HCT116 (cell line): ENCODE measurements around the gene MACF1. TPM values are rescaled to one million over a fixed set of nuclear protein-coding genes. Genes with fewer than 3 reads are reported as not detected.
A peak's percentile ranks its signal among the peaks of the same experiment; 100 is the strongest.

Experiments
- ATAC-seq: fragments of 200-7000 bp; cut with Tn5 transposase; 2 replicates; pipeline ENCODE4 v1.9.1; 2020; ENCODE audit warnings: mild to moderate bottlenecking, moderate library complexity
- BruUV-seq: library from RNA; stranded (reverse); fragments of 400-500 nt; replicated peaks from 2 replicates; lab custom pipeline; 2021; lab: Mats Ljungman, UMichigan
- CTCF ChIA-PET: fragments of 300-600 bp; sonication (Branson Sonifier 250); formaldehyde crosslinking; loops from one replicate; lab custom pipeline; 2021; ENCODE audit warnings: antibody characterized with exemption; lab: Charles Lee
- POLR2A ChIA-PET: fragments of 300-600, 350-600 bp; sonication (Branson Sonifier 250); formaldehyde crosslinking; loops from one replicate; lab custom pipeline; 2021; ENCODE audit warnings: antibody characterized with exemption; lab: Charles Lee
- RAD21 ChIA-PET, 2 experiments: fragments of 300-600 bp; sonication (Branson Sonifier 250); formaldehyde crosslinking; loops; one replicate each; lab custom pipeline; 2023; ENCODE audit warnings: low total read pairs in 2 of 2; ENCODE audit not compliant: uncharacterized antibody in 2 of 2, unreplicated experiment in 2 of 2, low non-redundant PET in 1 of 2; lab: Charles Lee
- DNase-seq: peaks from one replicate; pipeline ENCODE4 v3.0.0-alpha.2; 2010; ENCODE audit warnings: low read depth, low spot score
- H2AFZ ChIP-seq: fragments of 200-600 bp; shearing (Covaris generic), sonication (generic); 2 replicates; pipeline ENCODE4 v1.6.1; 2017; ENCODE audit warnings: low read depth, mixed run types, mixed read lengths, antibody characterized with exemption, low read length; ENCODE audit not compliant: poor library complexity, severe bottlenecking
- H3K27ac ChIP-seq: 2 replicates; pipeline ENCODE4 v1.5.1; 2012; ENCODE audit warnings: low read depth, low read length
- H3K27me3 ChIP-seq: fragments of 200-600 bp; sonication (generic); 2 replicates; pipeline ENCODE4 v1.6.1; 2016; ENCODE audit warnings: mixed run types, low read length, mixed read lengths; ENCODE audit not compliant: insufficient read depth
- H3K36me3 ChIP-seq, 2 experiments: fragments of 200-500 bp in 1 of 2; fragments of 200-600 bp in 1 of 2; sonication (Bioruptor generic) in 1 of 2; sonication (generic) in 1 of 2; 2 replicates each; pipeline versions ENCODE4 v1.5.1 to v1.6.1; 2014 to 2016; ENCODE audit warnings: low read length in 2 of 2, inconsistent platforms in 1 of 2, mixed read lengths in 1 of 2, mixed run types in 1 of 2; ENCODE audit not compliant: insufficient read depth in 2 of 2, control insufficient read depth in 1 of 2
- H3K4me1 ChIP-seq, 2 experiments: fragments of 200-600 bp in 1 of 2; sonication (generic) in 1 of 2; 2 replicates each; pipeline versions ENCODE4 v1.5.1 to v1.6.1; 2012 to 2017; ENCODE audit warnings: low read length in 2 of 2, inconsistent platforms in 1 of 2, mild to moderate bottlenecking in 1 of 2, mixed read lengths in 1 of 2, mixed run types in 1 of 2, moderate library complexity in 1 of 2; ENCODE audit not compliant: insufficient read depth in 2 of 2, control insufficient read depth in 1 of 2
- H3K4me2 ChIP-seq: fragments of 200-600 bp; sonication (generic); 2 replicates; pipeline ENCODE4 v1.6.1; 2017; ENCODE audit warnings: mixed run types, low read length, mixed read lengths
- H3K4me3 ChIP-seq, 2 experiments: fragments of 200-600 bp in 1 of 2; sonication (generic) in 1 of 2; replicated peaks in 1 of 2; 2 replicates each; pipeline ENCODE4 v1.5.1; 2011 to 2016; ENCODE audit warnings: low read length in 2 of 2, control low read depth in 1 of 2, low read depth in 1 of 2, mild to moderate bottlenecking in 1 of 2, mixed read lengths in 1 of 2, mixed run types in 1 of 2
- H3K79me2 ChIP-seq: fragments of 200-600 bp; sonication (generic); 2 replicates; pipeline ENCODE4 v1.6.1; 2017; ENCODE audit warnings: mild to moderate bottlenecking, mixed run types, low read length, moderate library complexity, mixed read lengths; ENCODE audit not compliant: insufficient read depth
- H3K9ac ChIP-seq: fragments of 200-600 bp; sonication (generic); 2 replicates; pipeline ENCODE4 v1.6.1; 2016; ENCODE audit warnings: low read length, mixed read lengths
- H3K9me2 ChIP-seq: fragments of 200-600 bp; sonication (generic), shearing (Covaris generic); 2 replicates; pipeline ENCODE4 v1.6.1; 2017; ENCODE audit warnings: mixed run types, mild to moderate bottlenecking, moderate library complexity; ENCODE audit not compliant: insufficient read depth
- H3K9me3 ChIP-seq, 2 experiments: fragments of 200-500 bp in 1 of 2; fragments of 200-600 bp in 1 of 2; sonication (Bioruptor generic) in 1 of 2; sonication (generic) in 1 of 2; 2 replicates each; pipeline ENCODE4 v1.6.1; 2014 to 2017; ENCODE audit warnings: low read length in 2 of 2, mixed read lengths in 2 of 2, inconsistent platforms in 1 of 2, low read depth in 1 of 2, mild to moderate bottlenecking in 1 of 2, mixed run types in 1 of 2, moderate library complexity in 1 of 2; ENCODE audit not compliant: control insufficient read depth in 1 of 2, insufficient read depth in 1 of 2
- H4K20me1 ChIP-seq: fragments of 200-600 bp; sonication (generic), shearing (Covaris generic); 2 replicates; pipeline ENCODE4 v1.6.1; 2017; ENCODE audit warnings: mixed run types, mild to moderate bottlenecking, moderate library complexity; ENCODE audit not compliant: insufficient read depth
- EZH2 ChIP-seq: fragments of 200-600 bp; sonication (generic); IDR thresholded peaks from 2 replicates; pipeline ENCODE4 v1.6.1; 2017; ENCODE audit warnings: antibody characterized with exemption, mixed run types
- EZH2phosphoT487 ChIP-seq: fragments of 200-600 bp; IDR thresholded peaks from 2 replicates; pipeline ENCODE4 v1.6.1; 2018; ENCODE audit warnings: antibody characterized with exemption, borderline replicate concordance
- JUND ChIP-seq: IDR thresholded peaks from 2 replicates; pipeline ENCODE4 v1.6.1; 2012
- POLR2A ChIP-seq: IDR thresholded peaks from 2 replicates; pipeline ENCODE4 v1.7.0; 2011; ENCODE audit warnings: borderline replicate concordance; ENCODE audit not compliant: insufficient read depth, insufficient read length; ENCODE audit errors: extremely low read depth
- POLR2AphosphoS5 ChIP-seq: IDR thresholded peaks from 2 replicates; pipeline ENCODE4 v1.6.1; 2011; ENCODE audit warnings: mild to moderate bottlenecking, low read depth, low read length, moderate library complexity
- RAD21 ChIP-seq: IDR thresholded peaks from 2 replicates; pipeline ENCODE4 v1.6.1; 2012; ENCODE audit warnings: low read depth, mild to moderate bottlenecking
- SP1 ChIP-seq: IDR thresholded peaks from 2 replicates; pipeline ENCODE4 v1.6.1; 2012; ENCODE audit warnings: low read depth
- SRF ChIP-seq: IDR thresholded peaks from 2 replicates; pipeline ENCODE4 v1.6.1; 2012; ENCODE audit warnings: low read depth
- TCF7L2 ChIP-seq: IDR thresholded peaks from 2 replicates; pipeline ENCODE4 v1.7.0; 2011; ENCODE audit warnings: borderline replicate concordance, inconsistent platforms; ENCODE audit not compliant: insufficient read depth, insufficient read length; ENCODE audit errors: extremely low read depth
- ZFX ChIP-seq: fragments of 450-650 bp; IDR thresholded peaks from 2 replicates; pipeline ENCODE4 v1.6.1; 2017
- ZNF274 ChIP-seq: fragments of 200-500 bp; sonication (Bioruptor generic); IDR thresholded peaks from 2 replicates; pipeline ENCODE4 v1.6.1; 2014; ENCODE audit warnings: mild to moderate bottlenecking, low read depth, low read length, inconsistent platforms
- intact Hi-C: fragments of 100-400 bp; cut with micrococcal nuclease; formaldehyde crosslinking; loops from 2 replicates; pipeline ENCODE4 v1.10.0; 2022
- total RNA-seq: library from RNA; stranded (reverse); gene quantifications from one replicate; pipeline ENCODE4 v1.2.1, GENCODE V29; 2021; ENCODE audit not compliant: unreplicated experiment
- TF ChIP-seq, protein P1 (sequence below): IDR thresholded peaks from 2 replicates; pipeline ENCODE4 v1.6.1; 2012
- TF ChIP-seq, protein P2 (sequence below): IDR thresholded peaks from 2 replicates; pipeline ENCODE4 v1.6.1; 2012
- TF ChIP-seq, protein P3 (sequence below): IDR thresholded peaks from 2 replicates; pipeline ENCODE4 v1.6.1; 2012; ENCODE audit warnings: low read depth

Gene MACF1
- total RNA-seq, 1 experiment from 2014 or later = 146 TPM

DNA sequence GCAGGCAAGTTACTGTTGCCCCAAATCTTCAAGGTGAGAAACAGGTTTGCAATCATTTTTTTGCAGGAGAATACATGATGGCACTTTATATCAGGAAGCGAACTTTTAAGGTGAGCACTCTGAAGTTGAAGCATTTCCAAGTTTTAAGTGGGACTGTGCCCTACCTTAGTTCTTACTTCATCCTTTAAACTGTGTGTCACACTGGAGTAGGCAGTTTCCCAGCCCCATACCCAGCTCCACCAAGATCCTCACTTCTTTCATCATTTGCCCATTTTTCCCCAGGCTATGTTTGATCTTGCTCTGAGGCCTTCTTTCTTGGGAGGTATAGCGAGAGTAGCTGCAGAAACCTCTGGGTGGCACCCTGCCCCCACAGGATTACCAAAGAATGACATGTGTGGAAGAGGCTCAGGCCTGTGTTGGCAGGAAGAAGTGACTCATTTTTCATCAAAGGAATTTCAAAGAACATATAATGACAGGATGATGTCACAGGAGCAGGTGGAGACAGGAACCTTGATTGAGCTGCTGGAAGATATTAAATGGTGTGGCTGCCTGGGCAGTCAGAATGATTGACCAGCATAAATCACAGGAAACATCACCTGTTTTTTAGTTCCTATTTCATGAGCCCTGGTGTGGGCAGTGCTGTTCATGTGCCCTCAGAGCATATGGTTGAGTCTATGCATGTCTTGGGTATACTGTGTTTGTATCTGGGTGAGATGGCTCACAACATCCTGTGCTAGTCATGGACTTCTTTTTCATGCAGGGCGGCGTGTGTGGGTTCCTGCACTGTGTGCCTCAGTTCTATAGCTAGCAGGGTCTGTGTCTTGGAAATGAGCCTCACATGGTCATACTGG is 20.8 kb upstream of the MACF1 start (continued):
- TF ChIP-seq JUND (peak; percentile 99), POLR2A (no peak), ZNF274 (no peak), EZH2phosphoT487 (no peak), SP1 (peak; percentile 96), TCF7L2 (peak; percentile 98)
- TF ChIP-seq, all 23 proteins: peak for 16

DNA sequence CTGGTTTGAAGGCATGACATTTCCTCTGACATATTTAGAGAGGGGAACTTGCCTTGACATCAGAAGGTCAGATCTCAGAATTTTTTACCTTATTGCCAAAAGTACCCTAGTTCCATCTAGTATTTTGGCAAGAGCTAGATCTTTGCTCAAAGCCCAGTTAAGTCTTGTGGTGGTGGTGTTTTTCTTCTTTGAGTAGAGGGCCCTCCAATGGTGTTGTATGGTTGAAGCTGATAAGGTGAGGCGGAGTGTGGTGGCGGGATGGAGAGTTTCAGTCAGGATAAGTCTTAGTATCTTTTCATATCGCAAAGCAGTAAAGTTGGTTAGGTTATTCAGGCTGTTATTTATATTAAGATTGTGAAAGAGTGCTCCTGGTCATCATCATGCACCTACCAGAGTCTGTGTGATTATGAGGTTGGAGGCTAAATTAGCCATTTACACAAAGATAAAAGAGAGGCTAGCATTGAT is 20.1 kb upstream of the MACF1 start:
- Histone ChIP-seq H3K4me2 (peak overlapping the region; percentile 66), H3K9me3 (no peaks in the 10 kb centered on the region), H3K4me1 (peaks cover 45 to 61% of the 10 kb centered on the region in 2 experiments), H2AFZ (no peak overlapping the region), H3K79me2 (no peaks in the 10 kb centered on the region; the same call in 1 of the 2 replicates), H3K27ac (peak overlapping the region; percentile 55), H4K20me1 (no peaks in the 10 kb centered on the region), H3K9ac (peak overlapping the region; percentile 11; the same call in 1 of the 2 replicates), H3K36me3 (no peaks in the 10 kb centered on the region), H3K4me3 (peak overlapping the region in 1 of 2 experiments; percentile 17; a peak in 1 of 4 replicates), H3K9me2 (no peaks in the 10 kb centered on the region), H3K27me3 (no peaks in the 10 kb centered on the region)
- no TSS peak for BruUV-seq
- ChIA-PET POLR2A (interaction anchor here (1.2 to 2.1 kb wide), 3 partner anchors 8 to 212 kb away, joined by 3 to 13 read pairs (median 3); no protein-coding TSS in a partner anchor), CTCF (interaction anchor here (0.7 to 3.2 kb wide), 7 partner anchors 9 to 355 kb away, joined by 3 to 31 read pairs (median 5); no protein-coding TSS in a partner anchor), RAD21 (interaction anchor here in 1 of 2 experiments (1.2 kb wide), 1 partner anchor 74 kb away, joined by 3 read pairs; no protein-coding TSS in a partner anchor)
- ATAC-seq = no peak
- no peak for TF ChIP-seq EZH2
- TF ChIP-seq, protein P1, sequence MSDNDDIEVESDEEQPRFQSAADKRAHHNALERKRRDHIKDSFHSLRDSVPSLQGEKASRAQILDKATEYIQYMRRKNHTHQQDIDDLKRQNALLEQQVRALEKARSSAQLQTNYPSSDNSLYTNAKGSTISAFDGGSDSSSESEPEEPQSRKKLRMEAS = no peak
- TF ChIP-seq, protein P2, sequence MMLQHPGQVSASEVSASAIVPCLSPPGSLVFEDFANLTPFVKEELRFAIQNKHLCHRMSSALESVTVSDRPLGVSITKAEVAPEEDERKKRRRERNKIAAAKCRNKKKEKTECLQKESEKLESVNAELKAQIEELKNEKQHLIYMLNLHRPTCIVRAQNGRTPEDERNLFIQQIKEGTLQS = no peak
- TF ChIP-seq JUND = no peak
- no peak for TF ChIP-seq POLR2A
- no peak for TF ChIP-seq ZNF274
- TF ChIP-seq RAD21 = no peak
- no peak for TF ChIP-seq EZH2phosphoT487
- TF ChIP-seq, protein P3, sequence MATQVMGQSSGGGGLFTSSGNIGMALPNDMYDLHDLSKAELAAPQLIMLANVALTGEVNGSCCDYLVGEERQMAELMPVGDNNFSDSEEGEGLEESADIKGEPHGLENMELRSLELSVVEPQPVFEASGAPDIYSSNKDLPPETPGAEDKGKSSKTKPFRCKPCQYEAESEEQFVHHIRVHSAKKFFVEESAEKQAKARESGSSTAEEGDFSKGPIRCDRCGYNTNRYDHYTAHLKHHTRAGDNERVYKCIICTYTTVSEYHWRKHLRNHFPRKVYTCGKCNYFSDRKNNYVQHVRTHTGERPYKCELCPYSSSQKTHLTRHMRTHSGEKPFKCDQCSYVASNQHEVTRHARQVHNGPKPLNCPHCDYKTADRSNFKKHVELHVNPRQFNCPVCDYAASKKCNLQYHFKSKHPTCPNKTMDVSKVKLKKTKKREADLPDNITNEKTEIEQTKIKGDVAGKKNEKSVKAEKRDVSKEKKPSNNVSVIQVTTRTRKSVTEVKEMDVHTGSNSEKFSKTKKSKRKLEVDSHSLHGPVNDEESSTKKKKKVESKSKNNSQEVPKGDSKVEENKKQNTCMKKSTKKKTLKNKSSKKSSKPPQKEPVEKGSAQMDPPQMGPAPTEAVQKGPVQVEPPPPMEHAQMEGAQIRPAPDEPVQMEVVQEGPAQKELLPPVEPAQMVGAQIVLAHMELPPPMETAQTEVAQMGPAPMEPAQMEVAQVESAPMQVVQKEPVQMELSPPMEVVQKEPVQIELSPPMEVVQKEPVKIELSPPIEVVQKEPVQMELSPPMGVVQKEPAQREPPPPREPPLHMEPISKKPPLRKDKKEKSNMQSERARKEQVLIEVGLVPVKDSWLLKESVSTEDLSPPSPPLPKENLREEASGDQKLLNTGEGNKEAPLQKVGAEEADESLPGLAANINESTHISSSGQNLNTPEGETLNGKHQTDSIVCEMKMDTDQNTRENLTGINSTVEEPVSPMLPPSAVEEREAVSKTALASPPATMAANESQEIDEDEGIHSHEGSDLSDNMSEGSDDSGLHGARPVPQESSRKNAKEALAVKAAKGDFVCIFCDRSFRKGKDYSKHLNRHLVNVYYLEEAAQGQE = no peak
- no peak for TF ChIP-seq SRF
- no peak for TF ChIP-seq TCF7L2
- TF ChIP-seq POLR2AphosphoS5 = no peak
- no peak for TF ChIP-seq ZFX
- intact Hi-C loops = loop anchor here (5.0 kb wide), 1 partner anchor 52 kb away; no protein-coding TSS in a partner anchor
- no peak for DNase-seq
